ENCODE results near the gene CACNG5. TPM values are rescaled to one million over a fixed set of nuclear protein-coding genes. Genes with fewer than 3 reads are reported as not detected.

Gene CACNG5
- total and polyA plus RNA-seq, 11 donors = not detected

- 67 to 72% (median 70%) methylated on average over 3 of the region's 3 CpGs for WGBS, 4 donors
- intact Hi-C loops (cut with DNase I) = no loop called here
- no peak overlapping the region for H3K4me3 ChIP-seq
- ATAC-seq (no peak), DNase-seq (no peak)
- TF ChIP-seq CTCF (IDR thresholded peaks at IDR 0.05) (no peak), POLR2A (IDR thresholded peaks at IDR 0.05) (no peak)
- H3K27me3 ChIP-seq = no peaks in the 10 kb centered on the region
- no peaks in the 10 kb centered on the region for H3K4me1 ChIP-seq
- H3K36me3 ChIP-seq = no peaks in the 10 kb centered on the region
- no peak overlapping the region for H3K27ac ChIP-seq
- peaks cover 0 to 15% (median 3%) of the 10 kb centered on the region in 12 donors for H3K9me3 ChIP-seq
Observed at GRCh38 chr17:66860204-66860603, 25.3 kb downstream of the CACNG5 start.

- DNase-seq = no peak
- TF ChIP-seq CTCF (IDR thresholded peaks at IDR 0.05) (no peak), POLR2A (IDR thresholded peaks at IDR 0.05) (no peak)
- ATAC-seq = no peak
Observed at GRCh38 chr17:66863820-66864219, 28.9 kb downstream of the CACNG5 start.

GRCh38 chr17:66865151-66865550 is 30.2 kb downstream of the CACNG5 start:
- H3K27me3 ChIP-seq = peaks cover 0 to 3% (median 0%) of the 10 kb centered on the region in 9 donors
- intact Hi-C loops (cut with DNase I) = no loop called here
- H3K4me3 ChIP-seq = no peak overlapping the region
- 88 to 95% (median 89%) methylated on average over 1 of the region's 1 CpG for WGBS, 4 donors
- no peaks in the 10 kb centered on the region for H3K4me1 ChIP-seq
- peaks cover 0 to 30% (median 9%) of the 10 kb centered on the region in 12 donors for H3K9me3 ChIP-seq
- TF ChIP-seq CTCF (IDR thresholded peaks at IDR 0.05) (no peak), POLR2A (IDR thresholded peaks at IDR 0.05) (no peak)
- no peak overlapping the region for H3K27ac ChIP-seq
- ATAC-seq (no peak), DNase-seq (no peak)
- H3K36me3 ChIP-seq = no peaks in the 10 kb centered on the region

More at GRCh38 chr17:66863820-66864219, 28.9 kb downstream of the CACNG5 start:
- Histone ChIP-seq H3K4me1 (no peaks in the 10 kb centered on the region), H3K4me3 (no peak overlapping the region), H3K27ac (no peak overlapping the region), H3K27me3 (no peaks in the 10 kb centered on the region), H3K36me3 (no peaks in the 10 kb centered on the region), H3K9me3 (peaks cover 0 to 30% (median 9%) of the 10 kb centered on the region in 12 donors)
- WGBS, 4 donors = 91 to 98% (median 95%) methylated on average over 2 of the region's 2 CpGs
- intact Hi-C loops (cut with DNase I) = no loop called here

- ATAC-seq = no peak
- H3K9me3 ChIP-seq = no peaks in the 10 kb centered on the region
- H3K4me3 ChIP-seq = no peak overlapping the region
- DNase-seq = no peak
- H3K27me3 ChIP-seq = peaks cover 0 to 3% (median 0%) of the 10 kb centered on the region in 9 donors
- H3K27ac ChIP-seq = no peak overlapping the region
- H3K4me1 ChIP-seq = no peaks in the 10 kb centered on the region
- WGBS, 4 donors = 57 to 88% (median 77%) methylated on average over 2 of the region's 2 CpGs
- H3K36me3 ChIP-seq = no peaks in the 10 kb centered on the region
- intact Hi-C loops (cut with DNase I) = no loop called here
- TF ChIP-seq CTCF (IDR thresholded peaks at IDR 0.05) (no peak), POLR2A (IDR thresholded peaks at IDR 0.05) (no peak)
Observed at GRCh38 chr17:66873962-66874361, 39.0 kb downstream of the CACNG5 start.

Measured in heart left ventricle (tissue), 16 donors.